ENCODE results near the gene WDR62.

DNA sequence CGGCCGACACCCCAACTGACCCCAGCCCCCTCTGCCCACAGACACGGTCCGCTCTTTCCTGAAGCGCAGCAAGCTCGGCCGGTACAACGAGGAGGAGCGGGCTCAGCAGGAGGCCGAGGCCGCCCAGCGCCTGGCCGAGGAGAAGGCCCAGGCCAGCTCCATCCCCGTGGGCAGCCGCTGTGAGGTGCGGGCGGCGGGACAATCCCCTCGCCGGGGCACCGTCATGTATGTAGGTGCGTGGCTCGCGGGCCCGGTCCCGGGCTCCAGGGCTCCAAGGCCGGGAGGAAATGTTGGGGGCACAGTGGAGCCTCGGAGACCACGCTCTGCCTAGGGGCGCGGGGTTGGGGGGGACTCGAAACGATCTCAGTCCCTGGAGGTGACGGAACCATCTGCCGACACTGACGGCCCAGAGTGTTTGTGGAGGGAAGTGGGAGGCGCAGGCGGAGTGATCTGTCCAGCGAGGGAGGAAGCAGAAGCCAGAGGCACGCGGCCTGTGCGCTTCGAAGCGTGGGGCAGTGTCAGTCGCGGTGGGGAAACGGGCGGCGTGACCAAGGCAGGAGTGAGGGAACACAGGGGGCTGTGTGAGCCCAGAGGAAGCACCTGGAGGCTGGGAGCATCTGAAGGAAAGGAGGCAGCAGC is 66.9 kb downstream of the WDR62 start:
- no peak for TF ChIP-seq GATA3 (IDR thresholded peaks at IDR 0.05; ENCODE audit: low read depth, low read length)
- no peak for TF ChIP-seq GATA2 (IDR thresholded peaks at IDR 0.05; ENCODE audit: low read depth, low read length)
